ENCODE measurements around the gene CEP131.

Gene CEP131

GRCh38 chr17:81221371-81221841 lies 1.4 kb downstream of the CEP131 start:
- DNase-seq, result no peak

- DNase-seq, result no peak
Observed at GRCh38 chr17:81219476-81220180, 3.1 kb downstream of the CEP131 start.

- no peak for DNase-seq
Observed at GRCh38 chr17:81218991-81219390, 3.8 kb downstream of the CEP131 start.

- DNase-seq, result no peak
Observed at GRCh38 chr17:81218459-81218858, 4.3 kb downstream of the CEP131 start.

GRCh38 chr17:81217491-81217890 lies 5.3 kb downstream of the CEP131 start:
- DNase-seq, result no peak

- DNase-seq, result no peak
Observed at GRCh38 chr17:81213978-81214377, 8.8 kb downstream of the CEP131 start.

GRCh38 chr17:81212365-81212764 lies 10.4 kb downstream of the CEP131 start:
- no peak for DNase-seq

GRCh38 chr17:81210868-81211267 lies 11.9 kb downstream of the CEP131 start:
- no peak for DNase-seq

GRCh38 chr17:81210466-81210865 lies 12.3 kb downstream of the CEP131 start:
- DNase-seq, result no peak

- DNase-seq, result no peak
Observed at GRCh38 chr17:81209141-81209540, 13.6 kb downstream of the CEP131 start.

GRCh38 chr17:81208651-81209050 lies 14.1 kb downstream of the CEP131 start:
- DNase-seq, result no peak

- DNase-seq, result no peak
Observed at GRCh38 chr17:81207610-81208581, 14.9 kb downstream of the CEP131 start.

GRCh38 chr17:81206657-81207056 lies 16.1 kb downstream of the CEP131 start:
- no peak for DNase-seq

GRCh38 chr17:81206166-81206565 lies 16.6 kb downstream of the CEP131 start:
- no peak for DNase-seq

GRCh38 chr17:81204578-81204977 lies 18.2 kb downstream of the CEP131 start:
- no peak for DNase-seq

GRCh38 chr17:81203136-81203535 lies 19.6 kb downstream of the CEP131 start:
- DNase-seq, result no peak

- no peak for DNase-seq
Observed at GRCh38 chr17:81202318-81202717, 20.4 kb downstream of the CEP131 start.

- DNase-seq, result no peak
Observed at GRCh38 chr17:81200695-81201580, 21.8 kb downstream of the CEP131 start.

- DNase-seq, result no peak
Observed at GRCh38 chr17:81200201-81200600, 22.6 kb downstream of the CEP131 start.

- no peak for DNase-seq
Observed at GRCh38 chr17:81199482-81199830, 23.3 kb downstream of the CEP131 start.

- no peak for DNase-seq
Observed at GRCh38 chr17:81198826-81199481, 23.8 kb downstream of the CEP131 start.

- no peak for DNase-seq
Observed at GRCh38 chr17:81197831-81198490, 24.8 kb downstream of the CEP131 start.
